AG04449 (cell line): ENCODE results near the gene CLCNKB.

Source experiments
- CTCF ChIA-PET: fragments of 350-600 bp; formaldehyde crosslinking; extraction: SDS; loops from one replicate; lab custom pipeline; 2021; ENCODE audit warnings: antibody characterized with exemption; lab: Yijun Ruan, JAX
- POLR2A ChIA-PET: fragments of 400-600, 350-600 bp; formaldehyde crosslinking; extraction: SDS; loops from one replicate; lab custom pipeline; 2020; ENCODE audit warnings: antibody characterized with exemption, inconsistent platforms; lab: Yijun Ruan, JAX
- DNase-seq: peaks from one replicate; pipeline ENCODE4 v3.0.0-alpha.2; 2010; ENCODE audit warnings: low read depth, low spot score
- H3K4me3 ChIP-seq: 2 replicates; pipeline ENCODE4 v1.5.1; 2011; ENCODE audit warnings: low read depth, mild to moderate bottlenecking, control low read depth, low read length
- CTCF ChIP-seq: IDR thresholded peaks from one replicate; pipeline ENCODE4 v1.5.1; 2011; ENCODE audit warnings: mild to moderate bottlenecking, moderate library complexity, low read length, control low read depth, inconsistent platforms; ENCODE audit not compliant: insufficient read depth; ENCODE audit errors: missing control alignments

CLCNKB gene

GRCh38 chr1:16099412-16099811, 55.8 kb downstream of the CLCNKB start:
- no peak for TF ChIP-seq CTCF
- no peak for DNase-seq
- ChIA-PET POLR2A (no interaction called here), CTCF (interaction anchor here (9.5 kb wide), 1 partner anchor 19 kb away, joined by 126 read pairs; no protein-coding TSS in a partner anchor)
- no peak overlapping the region for H3K4me3 ChIP-seq

GRCh38 chr1:16101623-16102022, 58.0 kb downstream of the CLCNKB start:
- no peak for DNase-seq
- H3K4me3 ChIP-seq = no peak overlapping the region
- ChIA-PET CTCF (interaction anchor here (3.0 kb wide), 1 partner anchor 19 kb away, joined by 14 read pairs; no protein-coding TSS in a partner anchor), POLR2A (no interaction called here)
- no peak for TF ChIP-seq CTCF
